Thyroid gland (tissue), 4 donors: Measurements from ENCODE around the gene SGCD.

Experiments used
- POLR2A ChIP-seq, 2 donors: fragments of 450-650 bp; IDR thresholded peaks; one replicate each; pipeline ENCODE4 v1.6.1; 2017; ENCODE audit warnings: antibody characterized with exemption in 2 of 2, mild to moderate bottlenecking in 2 of 2, moderate library complexity in 1 of 2
- TF ChIP-seq, protein P1 (sequence below), 6 experiments: fragments of 200-600 bp in 3 of 6; fragments of 450-650 bp in 3 of 6; sonication (generic) in 3 of 6; IDR thresholded peaks; one replicate each; pipeline ENCODE4 v1.5.1; 2016 to 2019; ENCODE audit warnings: antibody characterized with exemption in 6 of 6, mild to moderate bottlenecking in 2 of 6, inconsistent platforms in 1 of 6, moderate library complexity in 1 of 6

DNA sequence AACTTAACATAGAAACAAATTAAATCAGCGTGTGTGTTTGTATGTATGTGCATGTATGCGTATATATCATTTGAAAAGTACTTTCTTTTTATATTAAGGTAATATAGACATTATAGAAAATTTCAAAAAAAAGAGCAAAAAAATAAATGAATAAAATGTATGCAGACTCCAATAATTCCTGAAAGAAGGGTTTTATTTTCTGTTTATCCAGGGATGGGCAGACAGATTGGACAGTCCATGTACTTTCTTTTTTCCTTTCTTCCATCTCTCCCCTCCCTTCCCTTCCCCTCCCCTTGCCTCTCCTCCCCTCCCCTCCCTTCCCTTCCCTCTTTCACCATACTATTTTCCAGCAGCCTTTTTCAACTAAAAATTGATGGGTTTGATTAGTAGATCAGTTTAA is 123.8 kb downstream of the SGCD start:
- TF ChIP-seq, protein P1, sequence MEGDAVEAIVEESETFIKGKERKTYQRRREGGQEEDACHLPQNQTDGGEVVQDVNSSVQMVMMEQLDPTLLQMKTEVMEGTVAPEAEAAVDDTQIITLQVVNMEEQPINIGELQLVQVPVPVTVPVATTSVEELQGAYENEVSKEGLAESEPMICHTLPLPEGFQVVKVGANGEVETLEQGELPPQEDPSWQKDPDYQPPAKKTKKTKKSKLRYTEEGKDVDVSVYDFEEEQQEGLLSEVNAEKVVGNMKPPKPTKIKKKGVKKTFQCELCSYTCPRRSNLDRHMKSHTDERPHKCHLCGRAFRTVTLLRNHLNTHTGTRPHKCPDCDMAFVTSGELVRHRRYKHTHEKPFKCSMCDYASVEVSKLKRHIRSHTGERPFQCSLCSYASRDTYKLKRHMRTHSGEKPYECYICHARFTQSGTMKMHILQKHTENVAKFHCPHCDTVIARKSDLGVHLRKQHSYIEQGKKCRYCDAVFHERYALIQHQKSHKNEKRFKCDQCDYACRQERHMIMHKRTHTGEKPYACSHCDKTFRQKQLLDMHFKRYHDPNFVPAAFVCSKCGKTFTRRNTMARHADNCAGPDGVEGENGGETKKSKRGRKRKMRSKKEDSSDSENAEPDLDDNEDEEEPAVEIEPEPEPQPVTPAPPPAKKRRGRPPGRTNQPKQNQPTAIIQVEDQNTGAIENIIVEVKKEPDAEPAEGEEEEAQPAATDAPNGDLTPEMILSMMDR (IDR thresholded peaks at IDR 0.05), result no peak
- TF ChIP-seq POLR2A (IDR thresholded peaks at IDR 0.05), result no peak
